Spinal cord (tissue), 10 donors: Measurements from ENCODE around the gene PPP2R2B. TPM values are rescaled to one million over a fixed set of nuclear protein-coding genes. Genes with fewer than 3 reads are reported as not detected.

ENCODE experiments used
- DNase-seq, 6 donors: peaks; one replicate each; pipeline versions ENCODE4 v3.0.0 to v3.0.0-alpha.2; 2013 to 2015; ENCODE audit warnings: low spot score in 6 of 6, low read depth in 4 of 6
- H3K27ac ChIP-seq: one replicate; pipeline ENCODE4 v1.5.1; 2013; ENCODE audit warnings: low read depth, low read length, control low read depth
- H3K27me3 ChIP-seq: one replicate; pipeline ENCODE4 v1.6.1; 2013; ENCODE audit warnings: low read length; ENCODE audit not compliant: control insufficient read depth, insufficient read depth
- H3K36me3 ChIP-seq: one replicate; pipeline ENCODE4 v1.6.1; 2013; ENCODE audit warnings: low read length; ENCODE audit not compliant: control insufficient read depth, insufficient read depth
- H3K4me1 ChIP-seq: one replicate; pipeline ENCODE4 v1.6.1; 2013; ENCODE audit warnings: low read length; ENCODE audit not compliant: control insufficient read depth, insufficient read depth
- H3K4me3 ChIP-seq: one replicate; pipeline ENCODE4 v1.5.1; 2013; ENCODE audit warnings: low read depth, low read length, control low read depth
- H3K9me3 ChIP-seq: one replicate; pipeline ENCODE4 v1.6.1; 2013; ENCODE audit warnings: low read length; ENCODE audit not compliant: control insufficient read depth, insufficient read depth
- WGBS: methylation state at CpG from one replicate; pipeline ENCODE4 v1.1.5; 2013; ENCODE audit warnings: missing lambda C conversion rate; ENCODE audit not compliant: insufficient coverage; 5-methylcytosine and 5-hydroxymethylcytosine counted together
- polyA plus RNA-seq, 2 donors: library from polyadenylated mRNA; unstranded; fragments of 120-200 nt; gene quantifications; one replicate each; pipeline ENCODE4 v1.2.1, GENCODE V29; 2013; ENCODE audit not compliant: insufficient read length in 2 of 2
- total RNA-seq, 2 donors: library from RNA; depleted of rRNA in 1 of 2; stranded (reverse); fragments of 120-200 nt in 1 of 2; fragments of >200 nt in 1 of 2; gene quantifications; one replicate each; pipeline versions ENCODE4 v1.2.3 to v1.2.4, GENCODE V29; 2013 to 2014
- donor health status: healthy.

Gene PPP2R2B
- total and polyA plus RNA-seq, 4 donors: 62.0 to 211 (median 150) TPM

DNA sequence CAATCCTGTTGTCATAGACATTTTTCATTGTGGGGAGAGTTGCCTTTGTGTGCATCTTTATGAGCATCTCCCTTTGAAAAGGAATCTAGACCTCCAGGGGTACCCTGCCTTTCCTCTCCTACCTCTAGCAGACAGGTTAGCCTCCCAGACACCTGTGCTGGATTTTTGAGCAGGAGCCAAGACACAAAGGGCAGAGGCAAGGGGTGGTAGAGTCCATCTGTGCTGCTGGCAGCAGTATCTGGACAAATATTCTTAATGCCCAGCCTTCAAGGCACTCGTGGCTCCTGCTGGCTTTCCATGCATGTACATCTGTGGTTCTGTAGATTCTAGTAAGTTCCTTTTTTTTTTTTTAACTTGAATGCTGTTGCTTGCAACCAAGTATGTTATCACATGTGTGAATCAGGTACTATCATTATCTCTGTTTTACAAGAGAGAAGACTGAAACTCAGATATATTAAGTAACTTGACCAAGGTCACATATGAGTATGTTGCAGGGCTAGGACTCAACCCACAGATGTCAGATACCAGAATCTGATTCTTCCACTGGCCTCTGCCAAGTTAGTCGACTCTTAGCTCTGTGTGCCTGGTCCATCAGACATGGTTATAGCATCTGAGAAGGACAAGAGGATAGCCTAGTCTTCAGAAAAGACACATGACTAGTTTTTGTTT, 329.6 kb downstream of the PPP2R2B start:
- WGBS: no CpG with 5 or more reads among the region's 2 CpGs
- Histone ChIP-seq H3K9me3 (no peaks in the 10 kb centered on the region), H3K4me3 (no peak overlapping the region), H3K4me1 (no peaks in the 10 kb centered on the region), H3K36me3 (no peaks in the 10 kb centered on the region), H3K27ac (no peak overlapping the region), H3K27me3 (no peaks in the 10 kb centered on the region)
- no peak for DNase-seq

DNA sequence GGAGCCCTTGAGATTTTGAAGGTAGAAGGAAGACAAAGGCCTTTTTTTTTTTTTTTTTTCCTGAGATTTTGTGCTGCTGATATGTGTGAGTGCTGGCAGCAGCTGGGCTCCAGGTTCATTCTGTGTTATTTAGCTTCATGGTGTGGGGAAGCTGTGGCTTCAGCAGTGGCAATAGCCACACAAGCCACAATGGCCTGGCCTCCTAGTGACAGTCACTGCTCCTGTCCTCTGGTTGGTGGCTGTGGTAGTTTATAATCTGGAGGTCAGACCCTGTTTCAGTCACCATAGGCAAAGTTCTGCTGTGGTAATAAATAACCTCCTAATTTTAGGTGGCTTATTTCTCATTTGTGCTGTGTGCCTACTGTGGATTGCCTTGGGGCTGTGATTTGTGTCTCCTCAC, 334.3 kb downstream of the PPP2R2B start:
- no peaks in the 10 kb centered on the region for H3K27me3 ChIP-seq
- no peak for DNase-seq
- H3K27ac ChIP-seq: no peak overlapping the region
- no peaks in the 10 kb centered on the region for H3K36me3 ChIP-seq
- no peak overlapping the region for H3K4me3 ChIP-seq
- H3K9me3 ChIP-seq: no peaks in the 10 kb centered on the region
- peaks cover 6% of the 10 kb centered on the region for H3K4me1 ChIP-seq

DNA sequence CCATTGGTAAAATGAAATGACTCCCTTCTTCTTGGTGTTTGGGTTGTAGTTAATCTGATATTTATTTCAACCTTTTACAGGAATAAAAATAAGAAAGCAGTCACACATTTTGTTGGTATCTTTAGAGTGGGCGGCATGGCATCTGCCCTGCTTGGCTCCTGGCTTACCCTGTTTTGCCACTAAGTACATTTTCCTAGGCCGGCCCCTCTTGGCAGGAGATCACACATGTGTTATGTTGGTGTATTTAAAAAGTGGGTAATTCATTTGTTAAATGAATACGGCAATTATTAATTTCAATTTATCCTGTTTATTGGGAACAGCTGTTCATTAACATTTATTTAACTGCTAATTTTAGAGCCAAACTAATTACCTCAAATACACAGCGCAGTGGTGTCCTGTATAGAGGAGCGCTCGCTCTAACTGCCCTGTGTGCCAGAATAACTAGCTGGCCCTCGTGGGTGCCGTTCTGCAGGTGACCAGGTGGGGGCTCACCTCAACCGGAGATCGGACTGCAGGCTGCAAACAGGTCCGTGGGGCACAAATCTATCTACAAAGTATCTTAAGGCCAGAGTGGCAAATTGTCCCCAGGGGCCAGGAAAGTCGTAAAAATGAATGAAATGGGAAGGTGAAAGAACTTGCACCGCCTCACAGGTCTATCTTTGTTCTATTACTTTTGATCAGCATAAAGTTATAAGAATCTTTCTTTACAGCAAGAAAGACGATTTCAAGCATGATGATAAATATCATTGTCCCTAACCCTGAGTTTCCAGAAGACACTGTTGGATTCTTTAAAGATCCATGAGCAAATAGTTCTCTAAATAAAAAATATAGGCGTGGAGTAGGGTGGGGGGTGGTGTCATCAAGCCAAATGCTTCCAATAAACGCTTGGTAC, 336.4 kb downstream of the PPP2R2B start:
- Histone ChIP-seq H3K4me3 (no peak overlapping the region), H3K9me3 (no peaks in the 10 kb centered on the region), H3K4me1 (peaks cover 6% of the 10 kb centered on the region), H3K27me3 (no peaks in the 10 kb centered on the region), H3K36me3 (no peaks in the 10 kb centered on the region), H3K27ac (no peak overlapping the region)
- DNase-seq: peak; percentile 49 to 94 (median 56)
- WGBS: 7% methylated on average over 6 of the region's 16 CpGs

DNA sequence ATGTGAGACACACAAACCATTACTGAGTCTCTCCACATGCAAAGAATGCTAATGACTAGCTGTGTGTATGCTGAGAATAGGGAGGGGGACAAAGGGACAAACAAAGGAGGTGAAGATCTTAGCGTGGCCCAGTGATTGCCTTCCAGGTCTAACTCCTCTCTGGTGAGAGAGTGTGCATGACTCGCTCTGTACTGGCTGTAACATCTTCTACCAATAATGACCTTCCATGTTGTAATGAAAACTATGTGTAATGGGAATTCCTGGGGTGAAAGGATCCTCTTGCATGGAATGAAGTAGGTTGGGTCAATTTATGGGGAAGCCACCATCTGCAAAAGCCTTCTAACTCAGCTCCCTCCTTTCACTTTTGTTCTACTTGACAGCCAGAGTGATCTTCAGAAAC, 338.1 kb downstream of the PPP2R2B start:
- Histone ChIP-seq H3K9me3 (no peaks in the 10 kb centered on the region), H3K4me3 (no peak overlapping the region), H3K36me3 (no peaks in the 10 kb centered on the region), H3K4me1 (peaks cover 6% of the 10 kb centered on the region), H3K27ac (no peak overlapping the region), H3K27me3 (no peaks in the 10 kb centered on the region)
- no peak for DNase-seq
- WGBS: 40% methylated on average over 1 of the region's 2 CpGs

DNA sequence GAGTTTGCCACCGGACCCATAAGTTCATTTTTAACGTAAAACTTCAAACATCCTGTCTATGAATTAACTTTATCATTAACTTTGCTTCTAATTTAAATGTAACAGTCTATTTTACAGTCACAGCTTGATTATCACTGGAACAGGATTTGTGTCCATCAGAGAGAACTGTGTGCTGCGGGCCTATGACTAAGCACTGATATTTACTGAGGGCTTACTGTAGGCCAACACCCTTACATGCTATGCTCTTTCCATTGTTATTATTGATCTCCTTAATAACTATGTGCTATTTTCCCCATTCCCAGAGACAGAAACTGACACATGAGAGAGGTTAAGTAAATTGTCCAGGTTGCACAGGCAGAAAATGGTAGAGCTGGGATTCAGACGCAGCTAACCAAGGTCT, 338.6 kb downstream of the PPP2R2B start:
- no CpG with 5 or more reads among the region's 4 CpGs for WGBS
- no peak overlapping the region for H3K4me3 ChIP-seq

DNA sequence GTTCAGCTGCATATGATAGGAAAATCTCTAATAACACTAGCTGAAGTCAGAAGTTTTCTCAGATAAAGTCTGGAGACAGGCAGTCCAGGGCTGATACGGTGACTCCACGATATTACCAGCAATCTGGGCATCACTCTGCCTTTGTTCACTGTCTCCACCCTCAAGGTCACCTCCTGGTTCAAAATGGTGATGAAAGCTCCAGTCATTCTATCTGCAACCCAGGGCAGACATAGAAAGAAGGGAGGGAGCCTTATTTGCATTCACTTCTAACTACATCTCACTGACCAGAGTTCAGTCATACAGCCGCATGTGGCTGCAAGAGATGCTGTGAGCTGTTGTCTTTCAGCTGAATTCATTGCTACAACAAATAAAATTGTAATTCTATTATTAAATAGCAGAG, 340.1 kb downstream of the PPP2R2B start:
- no peaks in the 10 kb centered on the region for H3K27me3 ChIP-seq
- H3K4me3 ChIP-seq: no peak overlapping the region
- WGBS: no CpG with 5 or more reads among the region's 3 CpGs
- H3K27ac ChIP-seq: no peak overlapping the region
- H3K9me3 ChIP-seq: no peaks in the 10 kb centered on the region
- H3K36me3 ChIP-seq: no peaks in the 10 kb centered on the region
- DNase-seq: no peak
- H3K4me1 ChIP-seq: peaks cover 6% of the 10 kb centered on the region

More for the DNA sequence above, 338.6 kb downstream of the PPP2R2B start:
- no peak for DNase-seq
- Histone ChIP-seq H3K9me3 (no peaks in the 10 kb centered on the region), H3K36me3 (no peaks in the 10 kb centered on the region), H3K27me3 (no peaks in the 10 kb centered on the region), H3K27ac (no peak overlapping the region), H3K4me1 (peaks cover 6% of the 10 kb centered on the region)

DNA sequence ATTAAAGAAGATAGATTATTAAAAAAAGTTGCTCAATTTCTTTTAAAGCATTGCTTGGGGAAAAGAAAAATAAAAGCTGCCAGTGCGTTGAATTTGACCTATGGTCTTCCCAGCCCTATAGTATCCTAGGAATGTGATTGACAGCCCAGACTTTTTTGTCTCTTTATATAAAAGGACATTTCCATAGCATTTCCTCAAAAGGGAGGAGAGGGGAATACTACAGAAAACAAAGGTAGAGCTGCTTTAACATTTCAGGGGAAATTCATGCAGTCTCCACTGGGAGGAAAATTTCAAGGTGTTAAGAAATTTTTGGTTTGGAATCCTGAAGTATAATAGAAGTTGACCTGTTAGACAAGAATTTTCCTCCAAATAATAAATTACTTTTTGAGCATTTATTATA, 344.7 kb downstream of the PPP2R2B start:
- Histone ChIP-seq H3K27me3 (no peaks in the 10 kb centered on the region), H3K27ac (no peak overlapping the region), H3K4me3 (no peak overlapping the region), H3K9me3 (no peaks in the 10 kb centered on the region), H3K36me3 (no peaks in the 10 kb centered on the region), H3K4me1 (no peaks in the 10 kb centered on the region)
- WGBS: no CpG with 5 or more reads among the region's 1 CpG
- no peak for DNase-seq

DNA sequence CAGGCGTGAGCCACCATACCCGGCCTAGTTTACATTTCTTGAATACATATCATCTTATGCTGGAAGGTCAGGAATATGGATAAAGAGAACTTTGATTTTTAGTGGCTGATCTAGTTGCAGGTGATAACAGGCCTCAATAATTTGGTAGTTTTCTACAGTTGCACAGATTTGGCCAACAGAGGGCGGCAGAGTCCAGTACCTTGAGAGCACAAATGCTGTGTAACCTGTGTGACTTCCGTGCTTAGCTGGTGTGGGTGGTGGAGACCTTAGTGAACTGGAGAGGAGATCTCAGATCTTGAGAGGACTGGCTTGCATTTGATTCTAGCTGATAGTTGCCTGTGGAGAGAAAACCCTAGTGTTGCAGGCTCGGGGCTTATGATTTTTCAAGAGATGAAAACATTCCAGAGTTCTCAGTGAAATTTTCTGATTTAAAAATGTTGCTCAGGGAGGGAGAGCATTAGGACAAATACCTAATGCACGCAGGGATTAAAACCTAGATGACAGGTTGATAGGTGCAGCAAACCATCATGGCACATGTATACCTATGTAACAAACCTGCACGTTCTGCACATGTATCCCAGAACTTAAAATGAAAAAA, 345.2 kb downstream of the PPP2R2B start:
- 16% methylated on average over 3 of the region's 7 CpGs for WGBS
- Histone ChIP-seq H3K27me3 (no peaks in the 10 kb centered on the region), H3K9me3 (no peaks in the 10 kb centered on the region), H3K4me1 (no peaks in the 10 kb centered on the region), H3K4me3 (no peak overlapping the region), H3K27ac (no peak overlapping the region), H3K36me3 (no peaks in the 10 kb centered on the region)
- peak; percentile 60 to 95 (median 76) for DNase-seq
